ENCODE measurements around the gene DYRK3. TPM values are rescaled to one million over a fixed set of nuclear protein-coding genes. Genes with fewer than 3 reads are reported as not detected.

DYRK3 gene
- total RNA-seq (1 to 10 TPM; 1.6 to 1.7 TPM), total RNA-seq (1.2 to 45.7 (median 10.2) reads per million in 172 experiments)
- 0.38 TPM for polyA plus RNA-seq (2013, experiment 1 of 2)
- polyA plus RNA-seq (2013, experiment 2 of 2), result 0.63 TPM

DNA sequence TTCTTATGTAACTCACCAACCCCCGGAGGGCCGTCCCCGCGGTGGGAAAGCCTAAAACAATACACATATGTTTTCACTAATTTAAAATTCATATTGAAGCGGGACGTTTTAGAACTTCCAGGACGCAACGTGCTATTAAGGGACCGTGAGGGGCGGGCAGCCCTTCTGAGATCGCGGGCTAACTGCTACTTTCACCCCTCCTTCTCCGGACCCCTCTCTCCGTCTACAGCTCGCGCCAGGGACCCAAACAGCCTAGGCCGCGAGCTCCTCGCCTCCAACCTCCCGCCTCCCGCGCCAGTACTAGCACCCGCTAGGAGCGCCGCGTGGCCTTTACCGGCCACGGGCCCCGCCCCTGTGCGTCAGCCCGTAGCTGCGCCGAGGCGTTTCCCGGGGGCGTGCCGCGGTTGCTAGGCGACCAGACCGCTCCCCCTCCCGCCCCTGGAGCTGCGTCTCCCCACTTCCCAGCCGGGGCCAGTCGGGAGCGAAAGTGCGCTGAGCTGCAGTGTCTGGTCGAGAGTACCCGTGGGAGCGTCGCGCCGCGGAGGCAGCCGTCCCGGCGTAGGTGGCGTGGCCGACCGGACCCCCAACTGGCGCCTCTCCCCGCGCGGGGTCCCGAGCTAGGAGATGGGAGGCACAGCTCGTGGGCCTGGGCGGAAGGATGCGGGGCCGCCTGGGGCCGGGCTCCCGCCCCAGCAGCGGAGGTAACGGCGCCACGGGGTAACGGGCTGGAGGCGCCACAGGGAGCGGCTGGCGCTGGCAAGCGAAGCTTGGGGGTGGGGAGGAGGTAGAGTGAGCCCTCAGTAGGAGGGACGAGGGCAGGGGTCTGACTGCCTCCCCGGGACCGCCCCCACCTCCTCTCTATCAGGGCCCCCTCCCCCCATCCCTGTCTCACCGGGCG is at the start of gene DYRK3:
Gene DYRK3 (plus strand): TSS at position 457 of the 898 bp plus-strand sequence. CDS start 168 bp downstream, at position 625.
- Mint-ChIP-seq H3K4me1 (ENCODE audit: low read depth) (peaks cover 18% of the 10 kb centered on the region), H3K27ac (peak within 1 kb of the TSS; percentile 66), H3K4me3 (peak within 1 kb of the TSS; percentile 92), H3K36me3 (ENCODE audit: low read depth) (no peaks in the 10 kb centered on the region), H3K9me3 (no peaks in the 10 kb centered on the region), H3K27me3 (no peaks in the 10 kb centered on the region)
- Histone ChIP-seq H3K36me3 (ENCODE audit: insufficient read depth, low read length) (no peaks in the 10 kb centered on the region), H3K9me3 (ENCODE audit: control insufficient read depth in 1 of 2, insufficient read depth in 1 of 2, low read length in 2 of 2) (no peaks in the 10 kb centered on the region), H3K27ac (ENCODE audit: low read depth in 1 of 2, low read length in 2 of 2) (peak within 1 kb of the TSS in 1 of 2 donors; percentile 52), H3K4me3 (ENCODE audit: low read length) (peak within 1 kb of the TSS; percentile 64), H3K27me3 (ENCODE audit: control insufficient read depth in 1 of 2, insufficient read depth in 2 of 2, low read length in 2 of 2) (peaks cover 0 to 14% of the 10 kb centered on the region in 2 experiments), H3K4me1 (ENCODE audit: insufficient read depth, low read length) (peaks cover 20% of the 10 kb centered on the region)
- ATAC-seq (ENCODE audit: poor library complexity) (peak; percentile 93), DNase-seq (peak; percentile 74 to 95 (median 85))
- TF ChIP-seq, protein P1, sequence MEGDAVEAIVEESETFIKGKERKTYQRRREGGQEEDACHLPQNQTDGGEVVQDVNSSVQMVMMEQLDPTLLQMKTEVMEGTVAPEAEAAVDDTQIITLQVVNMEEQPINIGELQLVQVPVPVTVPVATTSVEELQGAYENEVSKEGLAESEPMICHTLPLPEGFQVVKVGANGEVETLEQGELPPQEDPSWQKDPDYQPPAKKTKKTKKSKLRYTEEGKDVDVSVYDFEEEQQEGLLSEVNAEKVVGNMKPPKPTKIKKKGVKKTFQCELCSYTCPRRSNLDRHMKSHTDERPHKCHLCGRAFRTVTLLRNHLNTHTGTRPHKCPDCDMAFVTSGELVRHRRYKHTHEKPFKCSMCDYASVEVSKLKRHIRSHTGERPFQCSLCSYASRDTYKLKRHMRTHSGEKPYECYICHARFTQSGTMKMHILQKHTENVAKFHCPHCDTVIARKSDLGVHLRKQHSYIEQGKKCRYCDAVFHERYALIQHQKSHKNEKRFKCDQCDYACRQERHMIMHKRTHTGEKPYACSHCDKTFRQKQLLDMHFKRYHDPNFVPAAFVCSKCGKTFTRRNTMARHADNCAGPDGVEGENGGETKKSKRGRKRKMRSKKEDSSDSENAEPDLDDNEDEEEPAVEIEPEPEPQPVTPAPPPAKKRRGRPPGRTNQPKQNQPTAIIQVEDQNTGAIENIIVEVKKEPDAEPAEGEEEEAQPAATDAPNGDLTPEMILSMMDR (IDR thresholded peaks at IDR 0.05), result no peak
- CTCF ChIA-PET, result interaction anchor here (0.7 to 4.4 kb wide), 12 partner anchors 9 to 347 kb away, joined by 3 to 42 read pairs (median 6); partner anchors contain the start of genes EIF2D and IKBKE
- intact Hi-C loops (cut with DNase I, micrococcal nuclease), result loop anchor here in 1 of 2 experiments (2.0 kb wide), 2 partner anchors 23 to 275 kb away; partner anchors contain the start of gene EIF2D
- POLR2A ChIA-PET, result interaction anchor here (0.7 to 2.0 kb wide), 9 partner anchors 14 to 270 kb away, joined by 3 to 15 read pairs (median 3); partner anchors contain the start of genes EIF2D and IKBKE

DNA sequence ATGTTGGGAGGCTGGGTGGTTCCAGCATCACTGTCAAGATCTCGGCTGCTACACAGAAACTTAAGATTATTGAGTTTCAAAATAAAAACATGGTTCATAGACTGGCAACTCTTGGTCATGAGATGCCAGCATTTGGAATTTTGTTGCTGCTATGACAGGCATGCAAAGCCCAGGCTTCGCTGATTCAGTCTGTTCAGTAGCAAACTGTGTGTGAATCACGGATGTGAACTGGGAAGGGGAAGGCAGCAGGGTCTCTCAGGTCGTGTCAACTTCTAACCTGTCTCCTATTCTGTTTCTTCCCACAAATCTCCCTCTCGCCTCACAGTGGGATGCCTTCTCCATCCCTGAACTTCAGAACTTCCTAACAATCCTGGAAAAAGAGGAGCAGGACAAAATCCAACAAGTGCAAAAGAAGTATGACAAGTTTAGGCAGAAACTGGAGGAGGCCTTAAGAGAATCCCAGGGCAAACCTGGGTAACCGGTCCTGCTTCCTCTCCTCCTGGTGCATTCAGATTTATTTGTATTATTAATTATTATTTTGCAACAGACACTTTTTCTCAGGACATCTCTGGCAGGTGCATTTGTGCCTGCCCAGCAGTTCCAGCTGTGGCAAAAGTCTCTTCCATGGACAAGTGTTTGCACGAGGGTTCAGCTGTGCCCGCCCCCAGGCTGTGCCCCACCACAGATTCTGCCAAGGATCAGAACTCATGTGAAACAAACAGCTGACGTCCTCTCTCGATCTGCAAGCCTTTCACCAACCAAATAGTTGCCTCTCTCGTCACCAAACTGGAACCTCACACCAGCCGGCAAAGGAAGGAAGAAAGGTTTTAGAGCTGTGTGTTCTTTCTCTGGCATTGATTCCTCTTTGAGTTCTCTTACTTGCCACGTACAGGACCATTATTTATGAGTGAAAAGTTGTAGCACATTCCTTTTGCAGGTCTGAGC is 48.6 kb upstream of the DYRK3 start:
- Mint-ChIP-seq H3K4me1 (ENCODE audit: low read depth) (peaks cover 62% of the 10 kb centered on the region), H3K9me3 (no peaks in the 10 kb centered on the region), H3K27ac (peak overlapping the region; percentile 81), H3K27me3 (no peaks in the 10 kb centered on the region), H3K36me3 (ENCODE audit: low read depth) (peaks cover 93% of the 10 kb centered on the region), H3K4me3 (no peak overlapping the region)
- H3K9me3 ChIP-seq (ENCODE audit: control insufficient read depth in 1 of 2, insufficient read depth in 1 of 2, low read length in 2 of 2), result no peaks in the 10 kb centered on the region
- peaks cover 91% of the 10 kb centered on the region for H3K36me3 ChIP-seq (ENCODE audit: insufficient read depth, low read length)
- DNase-seq, result no peak
- no peaks in the 10 kb centered on the region for H3K27me3 ChIP-seq (ENCODE audit: control insufficient read depth in 1 of 2, insufficient read depth in 2 of 2, low read length in 2 of 2)
- H3K4me1 ChIP-seq (ENCODE audit: insufficient read depth, low read length), result peaks cover 73% of the 10 kb centered on the region
- intact Hi-C loops (cut with DNase I, micrococcal nuclease), result no loop called here
- H3K27ac ChIP-seq (ENCODE audit: low read depth in 1 of 2, low read length in 2 of 2), result no peak overlapping the region
- ChIA-PET POLR2A (interaction anchor here (0.9 to 3.4 kb wide), 5 partner anchors 23 to 107 kb away, joined by 3 to 16 read pairs (median 3); partner anchors contain the start of gene EIF2D), CTCF (interaction anchor here (0.6 to 9.1 kb wide), 4 partner anchors 17 to 41 kb away, joined by 3 to 236 read pairs (median 52); no protein-coding TSS in a partner anchor)
- H3K4me3 ChIP-seq (ENCODE audit: low read length), result no peak overlapping the region
- no peak for ATAC-seq (ENCODE audit: poor library complexity)
- TF ChIP-seq, protein P1 (IDR thresholded peaks at IDR 0.05), result no peak
